Measurements from ENCODE around the gene IARS1. TPM values are rescaled to one million over a fixed set of nuclear protein-coding genes. Genes with fewer than 3 reads are reported as not detected.
A peak's percentile ranks its signal among the peaks of the same experiment; 100 is the strongest.

Gene IARS1
- total and polyA plus RNA-seq, 12 donors = 16.8 to 157 (median 80.1) TPM

DNA sequence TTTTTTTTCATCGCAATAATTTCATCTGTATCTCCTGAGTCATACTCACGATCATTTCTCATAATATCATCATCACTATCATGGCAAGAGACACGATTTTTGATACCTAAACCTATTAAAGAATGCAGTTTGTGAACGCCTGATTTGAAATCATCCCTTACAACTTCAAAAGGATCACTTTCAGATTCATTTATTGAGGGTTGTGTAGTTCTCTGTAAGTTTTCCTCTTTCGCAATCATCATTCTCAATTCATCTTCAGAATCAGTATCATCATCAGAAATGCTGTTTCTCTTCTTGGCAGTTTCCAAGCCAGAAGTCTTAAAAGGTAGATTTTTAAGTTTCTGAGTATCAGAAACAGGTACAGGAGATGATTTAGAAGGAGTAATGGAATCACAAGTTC, 22.0 kb upstream of the IARS1 start:
- peaks cover 17 to 19% of the 10 kb centered on the region in 2 donors for H3K4me1 ChIP-seq (replicated peaks in 1 of 2)
- no peak overlapping the region for H3K27ac ChIP-seq
- no peak for TF ChIP-seq POLR2A (IDR thresholded peaks at IDR 0.05)
- TF ChIP-seq, protein P1, sequence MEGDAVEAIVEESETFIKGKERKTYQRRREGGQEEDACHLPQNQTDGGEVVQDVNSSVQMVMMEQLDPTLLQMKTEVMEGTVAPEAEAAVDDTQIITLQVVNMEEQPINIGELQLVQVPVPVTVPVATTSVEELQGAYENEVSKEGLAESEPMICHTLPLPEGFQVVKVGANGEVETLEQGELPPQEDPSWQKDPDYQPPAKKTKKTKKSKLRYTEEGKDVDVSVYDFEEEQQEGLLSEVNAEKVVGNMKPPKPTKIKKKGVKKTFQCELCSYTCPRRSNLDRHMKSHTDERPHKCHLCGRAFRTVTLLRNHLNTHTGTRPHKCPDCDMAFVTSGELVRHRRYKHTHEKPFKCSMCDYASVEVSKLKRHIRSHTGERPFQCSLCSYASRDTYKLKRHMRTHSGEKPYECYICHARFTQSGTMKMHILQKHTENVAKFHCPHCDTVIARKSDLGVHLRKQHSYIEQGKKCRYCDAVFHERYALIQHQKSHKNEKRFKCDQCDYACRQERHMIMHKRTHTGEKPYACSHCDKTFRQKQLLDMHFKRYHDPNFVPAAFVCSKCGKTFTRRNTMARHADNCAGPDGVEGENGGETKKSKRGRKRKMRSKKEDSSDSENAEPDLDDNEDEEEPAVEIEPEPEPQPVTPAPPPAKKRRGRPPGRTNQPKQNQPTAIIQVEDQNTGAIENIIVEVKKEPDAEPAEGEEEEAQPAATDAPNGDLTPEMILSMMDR (IDR thresholded peaks at IDR 0.05) = no peak
- H3K27me3 ChIP-seq = no peaks in the 10 kb centered on the region
- no peak overlapping the region for H3K4me3 ChIP-seq
- WGBS, 4 donors = 90 to 98% (median 94%) methylated on average over 5 of the region's 5 CpGs
- peaks cover 0 to 57% of the 10 kb centered on the region in 2 donors for H3K36me3 ChIP-seq (replicated peaks in 1 of 2)
- intact Hi-C loops (cut with DNase I) = no loop called here
- no peaks in the 10 kb centered on the region for H3K9me3 ChIP-seq (replicated peaks in 1 of 3)
- DNase-seq = no peak

DNA sequence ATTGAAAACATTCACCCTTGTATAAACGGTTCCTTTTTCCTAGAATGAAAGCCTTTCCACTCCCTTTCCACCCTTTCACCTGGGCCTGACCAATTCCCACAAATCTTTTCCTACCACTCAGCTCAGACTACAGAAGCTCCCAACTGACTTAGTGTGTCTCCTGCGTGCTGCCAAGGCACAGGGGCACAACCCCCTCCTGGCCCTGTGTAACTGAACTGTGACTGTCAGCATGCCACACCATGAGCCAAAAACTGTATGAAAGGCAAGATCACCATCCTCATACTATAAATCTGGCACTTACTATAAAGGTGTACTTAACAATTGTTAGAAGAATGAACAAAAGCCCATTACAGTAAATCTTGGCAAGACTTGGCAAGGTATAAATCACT, 20.1 kb upstream of the IARS1 start:
- H3K9me3 ChIP-seq (replicated peaks in 1 of 3) = no peaks in the 10 kb centered on the region
- H3K36me3 ChIP-seq (replicated peaks in 1 of 2) = peaks cover 0 to 57% of the 10 kb centered on the region in 2 donors
- H3K4me3 ChIP-seq = peak overlapping the region in 1 of 4 donors; percentile 31
- WGBS, 4 donors = 43 to 46% (median 46%) methylated on average over 2 of the region's 2 CpGs
- H3K4me1 ChIP-seq (replicated peaks in 1 of 2) = peaks cover 17 to 19% of the 10 kb centered on the region in 2 donors
- H3K27me3 ChIP-seq = no peaks in the 10 kb centered on the region
- H3K27ac ChIP-seq = peak overlapping the region in 3 of 5 donors; percentile 35 to 65 (median 36)
- DNase-seq = no peak
- intact Hi-C loops (cut with DNase I) = no loop called here
- TF ChIP-seq POLR2A (IDR thresholded peaks at IDR 0.05) = no peak
- TF ChIP-seq, protein P1 (IDR thresholded peaks at IDR 0.05) = no peak

DNA sequence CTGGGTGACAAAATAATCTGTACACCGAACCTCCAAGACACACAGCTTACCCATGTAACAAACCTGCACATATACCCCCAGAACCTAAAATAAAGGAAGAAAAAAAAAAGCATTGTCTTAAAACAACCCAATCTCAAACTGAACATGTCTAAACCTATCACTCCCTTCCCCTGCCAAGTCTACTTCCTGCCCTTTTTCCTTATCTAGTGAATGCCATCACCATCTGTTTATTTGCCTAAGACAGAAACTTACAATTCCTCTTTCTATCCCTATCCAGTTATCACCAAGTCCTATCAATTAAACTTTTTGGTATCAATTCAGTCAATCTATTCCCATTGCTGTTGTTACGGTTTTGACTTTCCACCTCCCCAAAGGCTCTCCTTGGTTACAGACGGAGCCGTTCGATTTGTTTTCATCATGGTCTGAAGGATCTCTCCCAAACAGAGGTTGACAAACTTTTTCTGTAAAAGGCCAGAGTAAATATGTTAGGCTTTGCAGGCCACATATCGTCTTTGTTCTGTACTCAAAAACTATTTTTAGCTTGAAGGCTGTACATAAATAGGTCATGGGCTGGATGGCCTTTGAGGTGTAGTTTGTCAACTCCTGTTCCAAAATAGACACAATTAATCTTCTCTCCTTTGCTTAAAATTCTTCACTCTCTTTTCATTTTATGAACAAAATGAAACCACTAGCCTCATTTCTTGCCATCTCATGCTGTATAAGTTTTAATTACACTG, 19.6 kb upstream of the IARS1 start:
- Histone ChIP-seq H3K4me1 (replicated peaks in 1 of 2) (peaks cover 17 to 19% of the 10 kb centered on the region in 2 donors), H3K4me3 (peak overlapping the region in 1 of 4 donors; percentile 31), H3K27me3 (no peaks in the 10 kb centered on the region), H3K9me3 (replicated peaks in 1 of 3) (no peaks in the 10 kb centered on the region), H3K36me3 (replicated peaks in 1 of 2) (peaks cover 0 to 57% of the 10 kb centered on the region in 2 donors), H3K27ac (peak overlapping the region in 3 of 5 donors; percentile 35 to 65 (median 36))
- no peak for TF ChIP-seq POLR2A (IDR thresholded peaks at IDR 0.05)
- TF ChIP-seq, protein P1 (IDR thresholded peaks at IDR 0.05) = no peak
- 41 to 53% (median 43%) methylated on average over 6 of the region's 6 CpGs for WGBS, 4 donors
- intact Hi-C loops (cut with DNase I) = no loop called here
- no peak for DNase-seq

DNA sequence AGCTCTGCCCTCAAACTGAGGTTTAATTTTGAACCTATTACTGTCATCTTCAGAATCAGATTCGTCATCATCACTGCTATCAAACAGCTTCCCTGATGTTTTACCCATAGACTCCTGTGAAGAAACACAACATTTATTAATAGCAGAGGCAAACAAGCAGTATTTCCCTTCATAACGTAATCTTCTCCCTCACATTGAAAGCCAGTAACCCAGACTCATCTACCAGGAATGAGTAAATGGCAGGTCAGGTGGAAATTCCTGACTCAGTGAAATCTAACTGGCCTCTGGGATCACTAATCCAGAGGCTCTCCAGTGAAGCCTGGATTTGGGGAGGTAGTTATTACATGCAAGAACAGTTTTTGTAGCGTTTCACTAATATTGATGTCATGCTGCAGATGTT, 17.1 kb upstream of the IARS1 start:
- 84 to 96% (median 93%) methylated on average over 3 of the region's 3 CpGs for WGBS, 4 donors
- DNase-seq = no peak
- no peak overlapping the region for H3K27ac ChIP-seq
- H3K36me3 ChIP-seq (replicated peaks in 1 of 2) = peaks cover 0 to 54% of the 10 kb centered on the region in 2 donors
- no peaks in the 10 kb centered on the region for H3K9me3 ChIP-seq (replicated peaks in 1 of 3)
- H3K27me3 ChIP-seq = no peaks in the 10 kb centered on the region
- TF ChIP-seq, protein P1 (IDR thresholded peaks at IDR 0.05) = no peak
- no peak for TF ChIP-seq POLR2A (IDR thresholded peaks at IDR 0.05)
- intact Hi-C loops (cut with DNase I) = no loop called here
- no peak overlapping the region for H3K4me3 ChIP-seq
- peaks cover 17 to 19% of the 10 kb centered on the region in 2 donors for H3K4me1 ChIP-seq (replicated peaks in 1 of 2)

Measured in adrenal gland (tissue), 12 donors.